Calu3 (cell line): ENCODE measurements around the gene RAB3C. TPM values are rescaled to one million over a fixed set of nuclear protein-coding genes. Genes with fewer than 3 reads are reported as not detected.

Experiments
- BruUV-seq: library from RNA; stranded (reverse); fragments of 400-500 nt; replicated peaks from 2 replicates; lab custom pipeline; 2021; lab: Mats Ljungman, UMichigan
- CTCF ChIA-PET: fragments of 300-600 bp; sonication (Branson Sonifier 250); formaldehyde crosslinking; loops from one replicate; lab custom pipeline; 2022; ENCODE audit warnings: antibody characterized with exemption; lab: Charles Lee
- DNase-seq: peaks from one replicate; pipeline ENCODE4 v3.0.0; 2022
- H3K27ac Mint-ChIP-seq: one replicate; pipeline ENCODE4 v1.8.0; 2022; ENCODE audit warnings: mixed read lengths; ENCODE audit not compliant: unreplicated experiment
- H3K27me3 Mint-ChIP-seq: one replicate; pipeline ENCODE4 v1.8.0; 2022; ENCODE audit warnings: mixed read lengths; ENCODE audit not compliant: unreplicated experiment
- H3K36me3 Mint-ChIP-seq: one replicate; pipeline ENCODE4 v1.8.0; 2022; ENCODE audit warnings: mild to moderate bottlenecking, moderate library complexity, mixed read lengths; ENCODE audit not compliant: insufficient read depth, unreplicated experiment
- H3K4me1 Mint-ChIP-seq: one replicate; pipeline ENCODE4 v1.8.0; 2022; ENCODE audit warnings: mild to moderate bottlenecking, low read depth, mixed read lengths; ENCODE audit not compliant: unreplicated experiment
- H3K4me3 Mint-ChIP-seq: one replicate; pipeline ENCODE4 v1.8.0; 2022; ENCODE audit warnings: mild to moderate bottlenecking, low read depth, moderate library complexity, mixed read lengths; ENCODE audit not compliant: unreplicated experiment
- H3K9me3 Mint-ChIP-seq: one replicate; pipeline ENCODE4 v1.8.0; 2022; ENCODE audit warnings: low read depth, mixed read lengths; ENCODE audit not compliant: unreplicated experiment
- intact Hi-C: fragments of 100-400 bp; cut with micrococcal nuclease; formaldehyde crosslinking; loops from one replicate; pipeline ENCODE4 v1.10.0; 2022; ENCODE audit not compliant: unreplicated experiment
- total RNA-seq: library from RNA; stranded (reverse); gene quantifications from 2 replicates; pipeline ENCODE4 v1.2.3, GENCODE V29; 2022
- TF ChIP-seq, protein P1 (sequence below): fragments of 200-600 bp; IDR thresholded peaks from one replicate; pipeline ENCODE4 v1.8.0; 2022; ENCODE audit warnings: antibody characterized with exemption; ENCODE audit not compliant: unreplicated experiment

The RAB3C gene
- total RNA-seq, 1 experiment from 2014 or later: not detected

DNA sequence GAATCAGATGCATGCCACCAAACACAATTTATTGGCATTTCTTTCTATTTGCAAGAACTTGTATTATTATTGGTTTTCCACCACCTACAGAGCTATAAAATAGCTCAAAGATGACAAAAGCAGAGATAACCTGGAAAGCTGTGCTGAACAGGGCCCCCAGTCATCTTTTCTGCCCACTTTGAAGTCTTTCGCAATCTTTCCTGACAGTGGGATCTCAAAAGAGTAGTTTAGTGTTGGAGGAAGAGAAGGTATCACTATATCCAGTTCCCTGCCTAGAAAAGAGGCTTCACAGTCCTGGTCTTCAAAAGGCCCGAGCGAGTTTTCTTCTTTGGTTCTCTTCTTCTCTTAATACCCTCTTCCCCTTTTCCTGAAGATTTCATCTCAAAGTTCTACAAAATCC, 231.0 kb downstream of the RAB3C start:
- H3K36me3 Mint-ChIP-seq: no peaks in the 10 kb centered on the region

DNA sequence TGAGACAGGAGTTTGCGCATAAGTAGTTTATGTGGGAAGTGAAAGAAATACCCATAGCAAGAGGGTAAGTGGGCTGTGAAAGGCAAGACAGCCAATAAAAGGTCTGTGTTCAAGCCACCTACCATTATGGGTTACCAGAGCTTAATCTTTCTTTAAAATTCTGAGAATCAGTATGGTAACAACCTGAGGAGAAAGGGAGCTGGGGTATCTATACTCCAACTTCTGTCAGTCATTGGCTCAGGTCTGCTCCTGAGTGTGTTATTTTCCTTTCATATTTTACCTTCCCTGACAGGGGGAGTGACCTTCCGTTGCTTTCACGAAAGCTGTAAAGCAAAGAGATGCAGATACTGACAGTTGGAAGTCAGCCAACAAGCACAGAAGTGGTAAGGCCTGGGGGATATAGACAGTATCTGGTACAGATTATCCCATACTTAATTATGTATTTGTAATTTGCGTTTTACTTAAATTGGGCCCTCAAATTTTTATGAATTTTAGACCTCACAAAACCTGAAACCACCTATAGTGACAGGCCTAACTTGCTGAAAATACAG, 233.4 kb downstream of the RAB3C start:
- TF ChIP-seq, protein P1, sequence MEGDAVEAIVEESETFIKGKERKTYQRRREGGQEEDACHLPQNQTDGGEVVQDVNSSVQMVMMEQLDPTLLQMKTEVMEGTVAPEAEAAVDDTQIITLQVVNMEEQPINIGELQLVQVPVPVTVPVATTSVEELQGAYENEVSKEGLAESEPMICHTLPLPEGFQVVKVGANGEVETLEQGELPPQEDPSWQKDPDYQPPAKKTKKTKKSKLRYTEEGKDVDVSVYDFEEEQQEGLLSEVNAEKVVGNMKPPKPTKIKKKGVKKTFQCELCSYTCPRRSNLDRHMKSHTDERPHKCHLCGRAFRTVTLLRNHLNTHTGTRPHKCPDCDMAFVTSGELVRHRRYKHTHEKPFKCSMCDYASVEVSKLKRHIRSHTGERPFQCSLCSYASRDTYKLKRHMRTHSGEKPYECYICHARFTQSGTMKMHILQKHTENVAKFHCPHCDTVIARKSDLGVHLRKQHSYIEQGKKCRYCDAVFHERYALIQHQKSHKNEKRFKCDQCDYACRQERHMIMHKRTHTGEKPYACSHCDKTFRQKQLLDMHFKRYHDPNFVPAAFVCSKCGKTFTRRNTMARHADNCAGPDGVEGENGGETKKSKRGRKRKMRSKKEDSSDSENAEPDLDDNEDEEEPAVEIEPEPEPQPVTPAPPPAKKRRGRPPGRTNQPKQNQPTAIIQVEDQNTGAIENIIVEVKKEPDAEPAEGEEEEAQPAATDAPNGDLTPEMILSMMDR: no peak
- Mint-ChIP-seq H3K9me3 (no peaks in the 10 kb centered on the region), H3K27me3 (peaks cover 21% of the 10 kb centered on the region), H3K36me3 (no peaks in the 10 kb centered on the region), H3K4me1 (no peaks in the 10 kb centered on the region), H3K4me3 (no peak overlapping the region), H3K27ac (no peak overlapping the region)
- intact Hi-C loops: no loop called here
- BruUV-seq: no TSS peak
- DNase-seq: no peak
- CTCF ChIA-PET: no interaction called here

More for the DNA sequence above, 231.0 kb downstream of the RAB3C start:
- H3K27ac Mint-ChIP-seq: no peak overlapping the region
- DNase-seq: no peak
- intact Hi-C loops: no loop called here
- BruUV-seq: no TSS peak
- CTCF ChIA-PET: no interaction called here
- TF ChIP-seq, protein P1: no peak
- peaks cover 40% of the 10 kb centered on the region for H3K27me3 Mint-ChIP-seq
- H3K4me1 Mint-ChIP-seq: no peaks in the 10 kb centered on the region
- no peaks in the 10 kb centered on the region for H3K9me3 Mint-ChIP-seq
- no peak overlapping the region for H3K4me3 Mint-ChIP-seq

DNA sequence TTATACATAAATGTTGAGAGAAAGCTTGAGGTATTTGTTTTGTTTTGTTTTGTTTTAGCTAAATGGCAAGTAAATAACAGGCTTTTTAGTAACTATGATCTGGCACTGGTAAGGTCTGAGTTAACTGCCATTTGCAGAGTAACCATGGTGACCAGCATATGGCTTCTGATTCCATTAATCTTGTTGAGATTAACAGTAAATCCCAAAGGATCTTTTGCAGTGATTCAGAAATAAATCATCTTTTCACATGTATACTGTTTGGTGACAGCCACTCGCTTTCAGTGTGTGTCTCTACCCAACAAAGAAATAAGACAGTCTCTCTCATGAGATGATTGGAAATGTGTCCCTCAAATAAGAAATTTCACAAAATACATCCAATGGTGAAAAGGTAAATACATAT, 235.6 kb downstream of the RAB3C start:
- H3K27ac Mint-ChIP-seq: no peak overlapping the region
- H3K4me1 Mint-ChIP-seq: no peaks in the 10 kb centered on the region
- BruUV-seq: no TSS peak
- DNase-seq: no peak
- peaks cover 22% of the 10 kb centered on the region for H3K27me3 Mint-ChIP-seq
- TF ChIP-seq, protein P1: no peak
- H3K9me3 Mint-ChIP-seq: no peaks in the 10 kb centered on the region
- H3K36me3 Mint-ChIP-seq: no peaks in the 10 kb centered on the region
- intact Hi-C loops: no loop called here
- CTCF ChIA-PET: no interaction called here
- no peak overlapping the region for H3K4me3 Mint-ChIP-seq

DNA sequence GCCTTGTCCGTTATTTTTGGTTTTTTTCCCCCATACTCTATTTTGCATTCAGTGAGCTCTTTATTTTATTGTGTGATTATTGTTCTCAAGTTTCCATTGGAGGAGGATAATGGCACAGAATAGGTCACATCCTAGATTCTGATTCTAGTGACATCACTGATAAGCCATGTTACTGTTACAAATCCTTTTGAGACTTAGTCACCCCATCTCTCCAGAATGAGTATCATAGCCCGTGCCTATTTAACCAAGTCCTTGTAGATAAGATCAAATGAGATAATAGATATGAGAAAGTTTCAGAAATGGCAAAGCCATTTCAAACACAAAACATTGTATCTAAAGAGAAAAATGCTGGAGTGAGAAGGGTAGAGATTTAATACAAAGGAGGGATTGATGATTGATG, 242.6 kb downstream of the RAB3C start:
- Mint-ChIP-seq H3K4me3 (no peak overlapping the region), H3K9me3 (peaks cover 5% of the 10 kb centered on the region), H3K4me1 (no peaks in the 10 kb centered on the region), H3K27me3 (peaks cover 43% of the 10 kb centered on the region), H3K27ac (no peak overlapping the region), H3K36me3 (no peaks in the 10 kb centered on the region)
- BruUV-seq: no TSS peak
- CTCF ChIA-PET: interaction anchor here (0.7 kb wide), 1 partner anchor 254 kb away, joined by 3 read pairs; no protein-coding TSS in a partner anchor
- intact Hi-C loops: no loop called here
- TF ChIP-seq, protein P1: no peak
- DNase-seq: no peak
